Measurements from ENCODE around the gene CALHM2. TPM values are rescaled to one million over a fixed set of nuclear protein-coding genes. Genes with fewer than 3 reads are reported as not detected.

The CALHM2 gene
- total and polyA plus RNA-seq, 4 donors, result 1.6 to 5.0 (median 3.2) TPM

DNA sequence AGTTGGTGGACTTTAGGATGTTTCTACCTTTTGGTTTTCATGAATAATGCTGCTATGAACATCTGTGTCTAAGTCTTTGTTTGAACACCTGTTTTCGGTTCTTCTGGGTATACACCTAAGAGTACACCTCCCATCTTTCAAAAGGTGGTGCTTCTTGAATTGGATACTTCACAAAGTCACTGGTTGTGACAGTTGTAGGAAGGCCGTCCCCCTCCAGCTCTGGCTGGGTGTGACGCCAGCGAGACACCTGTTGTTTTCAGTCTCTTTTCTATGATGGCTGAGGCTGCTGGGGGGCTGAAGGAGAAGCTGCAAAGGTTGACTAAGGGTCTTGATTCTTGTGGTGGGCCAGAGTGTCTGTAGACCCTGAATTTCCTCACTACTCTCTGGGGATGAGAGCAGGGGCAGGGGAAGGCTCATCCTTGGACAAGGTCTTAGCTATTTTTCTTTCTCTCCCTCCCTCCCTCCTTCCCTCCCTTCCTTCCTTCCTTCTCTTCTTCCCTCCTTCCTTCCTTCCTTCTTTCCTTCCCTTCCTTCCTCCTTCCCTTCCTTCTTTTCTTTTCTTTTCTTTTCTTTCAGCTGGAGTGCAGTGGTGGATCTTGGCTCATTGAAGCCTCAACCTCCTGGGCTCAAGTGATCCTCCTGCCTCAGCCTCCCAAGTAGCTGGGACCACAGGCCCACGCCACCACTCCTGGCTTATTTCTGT, 46.9 kb upstream of the CALHM2 start:
- H3K36me3 ChIP-seq (ENCODE audit: control insufficient read depth in 4 of 4, insufficient read depth in 3 of 4, low read depth in 1 of 4, low read length in 3 of 4), result no peaks in the 10 kb centered on the region
- WGBS, result 80% methylated on average over 5 of the region's 5 CpGs
- H3K9ac ChIP-seq (ENCODE audit: low read depth in 1 of 2, low read length in 2 of 2), result no peak overlapping the region
- peaks cover 0 to 5% (median 3%) of the 10 kb centered on the region in 4 donors for H3K27me3 ChIP-seq (ENCODE audit: control insufficient read depth in 4 of 4, insufficient read depth in 4 of 4, low read length in 3 of 4)
- DNase-seq (ENCODE audit: low spot score), result no peak
- peaks cover 0 to 5% (median 3%) of the 10 kb centered on the region in 4 donors for H3K4me1 ChIP-seq (ENCODE audit: control insufficient read depth in 4 of 4, insufficient read depth in 4 of 4, low read length in 3 of 4)
- no peaks in the 10 kb centered on the region for H3K9me3 ChIP-seq (ENCODE audit: control insufficient read depth in 4 of 4, low read length in 3 of 4)
- no peak overlapping the region for H3K4me3 ChIP-seq (ENCODE audit: low read depth in 1 of 3, low read length in 3 of 3)
- no peak overlapping the region for H3K27ac ChIP-seq (ENCODE audit: low read depth in 1 of 2, low read length in 2 of 2)
- TF ChIP-seq GABPA (IDR thresholded peaks at IDR 0.05 in 1 of 2, conservative IDR thresholded peaks at IDR 0.05 in 1 of 2) (no peak), HNF4G (IDR thresholded peaks at IDR 0.05) (no peak), TAF1 (conservative IDR thresholded peaks at IDR 0.05) (no peak), RXRA (IDR thresholded peaks at IDR 0.05) (no peak), EGR1 (IDR thresholded peaks at IDR 0.05; ENCODE audit: low read depth in 2 of 2) (no peak), SP1 (IDR thresholded peaks at IDR 0.05) (no peak), RAD21 (IDR thresholded peaks at IDR 0.05) (no peak), NR2F2 (IDR thresholded peaks at IDR 0.05) (no peak), FOXA2 (IDR thresholded peaks at IDR 0.05) (no peak), JUND (IDR thresholded peaks at IDR 0.05) (no peak), FOXA1 (IDR thresholded peaks at IDR 0.05) (no peak), HNF4A (conservative IDR thresholded peaks at IDR 0.05) (no peak)
- TF ChIP-seq, protein P1, sequence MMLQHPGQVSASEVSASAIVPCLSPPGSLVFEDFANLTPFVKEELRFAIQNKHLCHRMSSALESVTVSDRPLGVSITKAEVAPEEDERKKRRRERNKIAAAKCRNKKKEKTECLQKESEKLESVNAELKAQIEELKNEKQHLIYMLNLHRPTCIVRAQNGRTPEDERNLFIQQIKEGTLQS (IDR thresholded peaks at IDR 0.05), result no peak
- TF ChIP-seq, protein P2, sequence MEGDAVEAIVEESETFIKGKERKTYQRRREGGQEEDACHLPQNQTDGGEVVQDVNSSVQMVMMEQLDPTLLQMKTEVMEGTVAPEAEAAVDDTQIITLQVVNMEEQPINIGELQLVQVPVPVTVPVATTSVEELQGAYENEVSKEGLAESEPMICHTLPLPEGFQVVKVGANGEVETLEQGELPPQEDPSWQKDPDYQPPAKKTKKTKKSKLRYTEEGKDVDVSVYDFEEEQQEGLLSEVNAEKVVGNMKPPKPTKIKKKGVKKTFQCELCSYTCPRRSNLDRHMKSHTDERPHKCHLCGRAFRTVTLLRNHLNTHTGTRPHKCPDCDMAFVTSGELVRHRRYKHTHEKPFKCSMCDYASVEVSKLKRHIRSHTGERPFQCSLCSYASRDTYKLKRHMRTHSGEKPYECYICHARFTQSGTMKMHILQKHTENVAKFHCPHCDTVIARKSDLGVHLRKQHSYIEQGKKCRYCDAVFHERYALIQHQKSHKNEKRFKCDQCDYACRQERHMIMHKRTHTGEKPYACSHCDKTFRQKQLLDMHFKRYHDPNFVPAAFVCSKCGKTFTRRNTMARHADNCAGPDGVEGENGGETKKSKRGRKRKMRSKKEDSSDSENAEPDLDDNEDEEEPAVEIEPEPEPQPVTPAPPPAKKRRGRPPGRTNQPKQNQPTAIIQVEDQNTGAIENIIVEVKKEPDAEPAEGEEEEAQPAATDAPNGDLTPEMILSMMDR (IDR thresholded peaks at IDR 0.05; ENCODE audit: low read depth, low read length, missing input control), result no peak
- TF ChIP-seq, protein P3, sequence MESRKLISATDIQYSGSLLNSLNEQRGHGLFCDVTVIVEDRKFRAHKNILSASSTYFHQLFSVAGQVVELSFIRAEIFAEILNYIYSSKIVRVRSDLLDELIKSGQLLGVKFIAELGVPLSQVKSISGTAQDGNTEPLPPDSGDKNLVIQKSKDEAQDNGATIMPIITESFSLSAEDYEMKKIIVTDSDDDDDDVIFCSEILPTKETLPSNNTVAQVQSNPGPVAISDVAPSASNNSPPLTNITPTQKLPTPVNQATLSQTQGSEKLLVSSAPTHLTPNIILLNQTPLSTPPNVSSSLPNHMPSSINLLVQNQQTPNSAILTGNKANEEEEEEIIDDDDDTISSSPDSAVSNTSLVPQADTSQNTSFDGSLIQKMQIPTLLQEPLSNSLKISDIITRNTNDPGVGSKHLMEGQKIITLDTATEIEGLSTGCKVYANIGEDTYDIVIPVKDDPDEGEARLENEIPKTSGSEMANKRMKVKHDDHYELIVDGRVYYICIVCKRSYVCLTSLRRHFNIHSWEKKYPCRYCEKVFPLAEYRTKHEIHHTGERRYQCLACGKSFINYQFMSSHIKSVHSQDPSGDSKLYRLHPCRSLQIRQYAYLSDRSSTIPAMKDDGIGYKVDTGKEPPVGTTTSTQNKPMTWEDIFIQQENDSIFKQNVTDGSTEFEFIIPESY (IDR thresholded peaks at IDR 0.05), result no peak
- TF ChIP-seq, protein P4, sequence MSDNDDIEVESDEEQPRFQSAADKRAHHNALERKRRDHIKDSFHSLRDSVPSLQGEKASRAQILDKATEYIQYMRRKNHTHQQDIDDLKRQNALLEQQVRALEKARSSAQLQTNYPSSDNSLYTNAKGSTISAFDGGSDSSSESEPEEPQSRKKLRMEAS (IDR thresholded peaks at IDR 0.05), result no peak

DNA sequence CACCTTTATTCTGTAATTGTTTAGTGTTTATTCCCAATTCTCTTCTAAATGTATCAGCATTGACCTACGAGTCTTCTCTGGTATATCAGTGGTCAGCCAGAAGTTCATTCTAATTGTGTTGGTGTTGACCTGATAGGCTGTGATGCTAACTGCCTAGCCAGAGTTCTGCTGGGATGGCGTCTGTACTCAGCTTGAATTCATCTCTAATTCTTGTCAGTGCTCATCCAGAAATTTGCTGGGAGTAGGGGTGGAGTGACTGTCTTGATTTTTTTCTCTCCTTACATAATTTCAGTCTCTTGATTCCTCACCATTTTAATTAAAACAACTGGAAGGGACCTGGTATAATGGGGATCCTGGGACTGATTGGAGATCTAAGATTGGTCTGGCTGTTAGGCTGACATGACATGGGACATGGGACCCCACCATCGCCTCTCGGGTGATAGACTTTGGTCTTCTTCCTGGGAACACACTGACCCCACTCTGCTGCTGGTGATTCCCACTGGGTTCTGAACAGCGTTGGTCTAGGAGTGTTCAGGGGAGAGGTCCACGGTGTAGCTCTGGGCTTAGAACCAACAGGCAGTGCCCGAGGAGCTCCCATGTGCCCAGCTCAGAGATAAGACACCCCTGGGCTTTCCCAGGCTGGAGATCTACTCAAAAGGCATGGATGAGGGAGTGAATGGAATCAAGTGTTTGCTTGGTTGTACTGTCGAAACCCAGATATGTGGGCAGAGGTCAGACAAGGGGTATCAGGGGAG, 45.2 kb upstream of the CALHM2 start:
- Histone ChIP-seq H3K4me3 (ENCODE audit: low read depth in 1 of 3, low read length in 3 of 3) (no peak overlapping the region), H3K9me3 (ENCODE audit: control insufficient read depth in 4 of 4, low read length in 3 of 4) (no peaks in the 10 kb centered on the region), H3K9ac (ENCODE audit: low read depth in 1 of 2, low read length in 2 of 2) (no peak overlapping the region), H3K4me1 (ENCODE audit: control insufficient read depth in 4 of 4, insufficient read depth in 4 of 4, low read length in 3 of 4) (peaks cover 2 to 14% (median 9%) of the 10 kb centered on the region in 4 donors), H3K27ac (ENCODE audit: low read depth in 1 of 2, low read length in 2 of 2) (no peak overlapping the region), H3K27me3 (ENCODE audit: control insufficient read depth in 4 of 4, insufficient read depth in 4 of 4, low read length in 3 of 4) (peaks cover 0 to 8% (median 5%) of the 10 kb centered on the region in 4 donors), H3K36me3 (ENCODE audit: control insufficient read depth in 4 of 4, insufficient read depth in 3 of 4, low read depth in 1 of 4, low read length in 3 of 4) (no peaks in the 10 kb centered on the region)
- 76% methylated on average over 8 of the region's 8 CpGs for WGBS
- DNase-seq (ENCODE audit: low spot score), result no peak
- TF ChIP-seq NR2F2 (IDR thresholded peaks at IDR 0.05) (no peak), FOXA2 (IDR thresholded peaks at IDR 0.05) (no peak), HNF4A (conservative IDR thresholded peaks at IDR 0.05) (no peak), HNF4G (IDR thresholded peaks at IDR 0.05) (no peak), TAF1 (conservative IDR thresholded peaks at IDR 0.05) (no peak)
- TF ChIP-seq, protein P5, sequence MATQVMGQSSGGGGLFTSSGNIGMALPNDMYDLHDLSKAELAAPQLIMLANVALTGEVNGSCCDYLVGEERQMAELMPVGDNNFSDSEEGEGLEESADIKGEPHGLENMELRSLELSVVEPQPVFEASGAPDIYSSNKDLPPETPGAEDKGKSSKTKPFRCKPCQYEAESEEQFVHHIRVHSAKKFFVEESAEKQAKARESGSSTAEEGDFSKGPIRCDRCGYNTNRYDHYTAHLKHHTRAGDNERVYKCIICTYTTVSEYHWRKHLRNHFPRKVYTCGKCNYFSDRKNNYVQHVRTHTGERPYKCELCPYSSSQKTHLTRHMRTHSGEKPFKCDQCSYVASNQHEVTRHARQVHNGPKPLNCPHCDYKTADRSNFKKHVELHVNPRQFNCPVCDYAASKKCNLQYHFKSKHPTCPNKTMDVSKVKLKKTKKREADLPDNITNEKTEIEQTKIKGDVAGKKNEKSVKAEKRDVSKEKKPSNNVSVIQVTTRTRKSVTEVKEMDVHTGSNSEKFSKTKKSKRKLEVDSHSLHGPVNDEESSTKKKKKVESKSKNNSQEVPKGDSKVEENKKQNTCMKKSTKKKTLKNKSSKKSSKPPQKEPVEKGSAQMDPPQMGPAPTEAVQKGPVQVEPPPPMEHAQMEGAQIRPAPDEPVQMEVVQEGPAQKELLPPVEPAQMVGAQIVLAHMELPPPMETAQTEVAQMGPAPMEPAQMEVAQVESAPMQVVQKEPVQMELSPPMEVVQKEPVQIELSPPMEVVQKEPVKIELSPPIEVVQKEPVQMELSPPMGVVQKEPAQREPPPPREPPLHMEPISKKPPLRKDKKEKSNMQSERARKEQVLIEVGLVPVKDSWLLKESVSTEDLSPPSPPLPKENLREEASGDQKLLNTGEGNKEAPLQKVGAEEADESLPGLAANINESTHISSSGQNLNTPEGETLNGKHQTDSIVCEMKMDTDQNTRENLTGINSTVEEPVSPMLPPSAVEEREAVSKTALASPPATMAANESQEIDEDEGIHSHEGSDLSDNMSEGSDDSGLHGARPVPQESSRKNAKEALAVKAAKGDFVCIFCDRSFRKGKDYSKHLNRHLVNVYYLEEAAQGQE (IDR thresholded peaks at IDR 0.05), result no peak
